Type B pancreatic cell (in vitro differentiated cells): ENCODE data around the gene KPNA5. TPM values are rescaled to one million over a fixed set of nuclear protein-coding genes. Genes with fewer than 3 reads are reported as not detected.

Experiments
- DNase-seq: peaks from one replicate; pipeline ENCODE4 v3.0.0; 2021; ENCODE audit warnings: mixed read lengths; ENCODE audit not compliant: unreplicated experiment; ENCODE audit errors: extremely low spot score
- H3K27ac Mint-ChIP-seq: 2 replicates; pipeline ENCODE4 v1.8.0; 2021; ENCODE audit warnings: mild to moderate bottlenecking, mixed read lengths
- H3K27me3 Mint-ChIP-seq: 2 replicates; pipeline ENCODE4 v1.8.0; 2021; ENCODE audit warnings: mixed read lengths
- H3K36me3 Mint-ChIP-seq: 2 replicates; pipeline ENCODE4 v1.8.0; 2021; ENCODE audit warnings: mixed read lengths
- H3K4me1 Mint-ChIP-seq: one replicate; pipeline ENCODE4 v1.8.0; 2021; ENCODE audit warnings: mixed read lengths; ENCODE audit not compliant: unreplicated experiment
- H3K4me3 Mint-ChIP-seq: 2 replicates; pipeline ENCODE4 v1.8.0; 2021; ENCODE audit warnings: mild to moderate bottlenecking, mixed read lengths
- H3K9me3 Mint-ChIP-seq: 2 replicates; pipeline ENCODE4 v1.8.0; 2021; ENCODE audit warnings: mixed read lengths
- total RNA-seq: library from RNA; stranded (reverse); gene quantifications from 2 replicates; pipeline ENCODE4 v1.2.1, GENCODE V29; 2021; ENCODE audit warnings: low replicate concordance
- TF ChIP-seq, protein P1 (sequence below): fragments of 200-600 bp; sonication (generic); conservative IDR thresholded peaks from 2 replicates; pipeline ENCODE4 v1.5.0; 2021; ENCODE audit warnings: antibody characterized with exemption, mild to moderate bottlenecking

Gene KPNA5
- total RNA-seq, 1 donor from 2014 or later: 12.6 TPM

DNA sequence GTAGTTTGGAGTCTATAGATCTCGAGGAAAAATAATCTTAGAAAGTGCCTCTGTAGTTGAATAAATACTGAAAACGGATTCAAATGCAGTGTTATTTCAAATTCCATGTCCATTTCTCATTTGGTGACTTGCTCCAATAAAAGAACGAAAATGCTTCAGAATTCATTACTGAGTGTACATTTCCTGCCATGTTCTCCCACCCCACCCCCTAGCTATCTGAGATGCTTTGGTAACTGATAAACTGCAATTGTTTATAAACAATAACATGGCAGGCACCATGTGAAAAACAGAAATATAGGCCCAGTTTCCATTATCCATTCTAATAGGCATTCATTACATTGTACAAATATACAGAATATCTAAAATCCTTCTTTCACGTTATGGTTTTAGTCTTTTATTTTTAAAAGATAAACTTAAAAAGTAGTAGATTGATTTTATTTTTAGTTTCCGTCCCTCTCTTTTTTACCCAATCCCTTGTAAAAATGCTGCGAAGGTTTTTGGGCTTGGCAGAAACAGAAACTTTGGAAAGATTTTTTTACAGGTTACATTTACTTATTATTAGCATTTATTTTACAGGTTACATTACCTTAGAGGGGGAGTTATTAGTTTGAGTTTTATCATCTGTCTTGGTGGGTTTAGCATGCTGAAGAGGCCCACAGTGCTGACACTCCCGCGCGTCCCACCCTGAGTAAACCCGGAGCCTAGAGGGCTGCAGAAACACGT lies 83.1 kb downstream of the KPNA5 start:
- DNase-seq: no peak
- H3K36me3 Mint-ChIP-seq: no peaks in the 10 kb centered on the region
- peaks cover 64% of the 10 kb centered on the region for H3K27me3 Mint-ChIP-seq
- H3K4me1 Mint-ChIP-seq: peaks cover 18% of the 10 kb centered on the region
- peak overlapping the region; percentile 82 for H3K4me3 Mint-ChIP-seq
- H3K27ac Mint-ChIP-seq: no peak overlapping the region
- TF ChIP-seq, protein P1, sequence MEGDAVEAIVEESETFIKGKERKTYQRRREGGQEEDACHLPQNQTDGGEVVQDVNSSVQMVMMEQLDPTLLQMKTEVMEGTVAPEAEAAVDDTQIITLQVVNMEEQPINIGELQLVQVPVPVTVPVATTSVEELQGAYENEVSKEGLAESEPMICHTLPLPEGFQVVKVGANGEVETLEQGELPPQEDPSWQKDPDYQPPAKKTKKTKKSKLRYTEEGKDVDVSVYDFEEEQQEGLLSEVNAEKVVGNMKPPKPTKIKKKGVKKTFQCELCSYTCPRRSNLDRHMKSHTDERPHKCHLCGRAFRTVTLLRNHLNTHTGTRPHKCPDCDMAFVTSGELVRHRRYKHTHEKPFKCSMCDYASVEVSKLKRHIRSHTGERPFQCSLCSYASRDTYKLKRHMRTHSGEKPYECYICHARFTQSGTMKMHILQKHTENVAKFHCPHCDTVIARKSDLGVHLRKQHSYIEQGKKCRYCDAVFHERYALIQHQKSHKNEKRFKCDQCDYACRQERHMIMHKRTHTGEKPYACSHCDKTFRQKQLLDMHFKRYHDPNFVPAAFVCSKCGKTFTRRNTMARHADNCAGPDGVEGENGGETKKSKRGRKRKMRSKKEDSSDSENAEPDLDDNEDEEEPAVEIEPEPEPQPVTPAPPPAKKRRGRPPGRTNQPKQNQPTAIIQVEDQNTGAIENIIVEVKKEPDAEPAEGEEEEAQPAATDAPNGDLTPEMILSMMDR: no peak
- no peaks in the 10 kb centered on the region for H3K9me3 Mint-ChIP-seq

DNA sequence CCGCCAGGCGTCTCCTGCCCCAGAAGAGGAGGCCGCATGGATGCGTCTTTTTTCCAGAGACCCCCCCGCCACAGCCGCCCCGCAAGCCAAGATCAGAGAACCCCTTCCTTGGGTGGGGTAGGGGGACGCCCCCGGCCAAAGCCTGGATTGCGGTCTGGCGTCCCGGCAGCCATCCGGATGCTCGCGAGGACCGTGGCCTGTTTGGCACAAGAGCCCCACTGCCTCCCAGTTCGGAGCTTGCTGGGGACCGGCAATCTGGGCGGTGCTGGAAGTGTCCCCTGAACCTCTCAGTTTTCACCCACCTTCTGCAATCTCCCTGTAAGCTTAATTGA lies 83.6 kb downstream of the KPNA5 start:
- no peak for DNase-seq
- H3K4me3 Mint-ChIP-seq: peak overlapping the region; percentile 82
- H3K4me1 Mint-ChIP-seq: peaks cover 19% of the 10 kb centered on the region
- H3K36me3 Mint-ChIP-seq: no peaks in the 10 kb centered on the region
- TF ChIP-seq, protein P1: no peak
- H3K27me3 Mint-ChIP-seq: peaks cover 63% of the 10 kb centered on the region
- no peak overlapping the region for H3K27ac Mint-ChIP-seq
- no peaks in the 10 kb centered on the region for H3K9me3 Mint-ChIP-seq

DNA sequence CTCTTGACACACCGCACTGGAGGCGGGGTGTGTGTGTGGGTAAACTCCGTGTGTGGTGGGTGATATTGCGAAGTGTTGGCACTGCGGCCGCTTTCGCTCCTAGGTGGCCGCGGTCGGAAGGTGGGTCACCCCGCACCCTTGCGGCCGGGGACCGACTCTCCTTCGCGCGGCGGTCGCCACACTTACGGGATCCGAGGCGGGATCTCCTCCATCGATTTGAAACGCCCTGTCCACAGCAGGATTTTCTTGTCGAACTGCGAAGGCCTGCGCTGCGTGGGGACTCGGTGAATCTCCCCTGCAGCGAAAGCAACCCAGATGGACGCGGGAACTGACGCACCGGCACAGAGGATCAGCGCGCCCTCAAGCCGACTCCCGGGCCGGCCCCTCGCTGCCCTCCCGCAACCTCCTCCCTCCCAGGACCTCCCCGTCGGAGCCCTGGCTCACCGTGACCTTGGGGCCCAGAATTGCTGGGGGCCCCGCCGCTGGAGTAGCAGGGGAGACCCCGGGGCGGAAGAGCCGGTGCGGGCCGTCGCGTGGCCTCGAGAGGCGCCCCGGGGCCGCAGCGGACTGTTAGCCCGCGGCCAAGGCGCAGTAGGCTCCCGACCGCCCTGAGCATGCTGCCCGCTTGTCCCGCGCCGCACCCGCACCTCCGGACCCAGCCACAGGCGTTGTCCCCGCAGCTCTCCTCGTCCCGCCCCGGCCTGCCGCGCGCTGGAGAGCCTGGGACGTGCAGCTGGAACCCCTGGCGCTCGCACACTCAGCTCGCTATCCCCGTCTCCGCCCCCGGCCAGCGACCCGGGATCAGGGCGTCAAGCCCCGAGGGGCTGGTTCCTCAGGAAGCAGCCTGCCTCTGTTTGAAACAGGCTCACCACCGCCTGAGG lies 84.2 kb downstream of the KPNA5 start, which contains the start of gene FAM162B:
FAM162B (minus strand) TSS at position 759 of the 881 bp plus-strand sequence; CDS start at position 616, 143 bp downstream.
- Mint-ChIP-seq H3K27ac (peak within 1 kb of the TSS; percentile 29), H3K4me3 (peak within 1 kb of the TSS; percentile 91), H3K36me3 (no peaks in the 10 kb centered on the region), H3K9me3 (no peaks in the 10 kb centered on the region), H3K4me1 (peaks cover 19% of the 10 kb centered on the region), H3K27me3 (peaks cover 61% of the 10 kb centered on the region)
- DNase-seq: peak; percentile 72
- TF ChIP-seq, protein P1: no peak

DNA sequence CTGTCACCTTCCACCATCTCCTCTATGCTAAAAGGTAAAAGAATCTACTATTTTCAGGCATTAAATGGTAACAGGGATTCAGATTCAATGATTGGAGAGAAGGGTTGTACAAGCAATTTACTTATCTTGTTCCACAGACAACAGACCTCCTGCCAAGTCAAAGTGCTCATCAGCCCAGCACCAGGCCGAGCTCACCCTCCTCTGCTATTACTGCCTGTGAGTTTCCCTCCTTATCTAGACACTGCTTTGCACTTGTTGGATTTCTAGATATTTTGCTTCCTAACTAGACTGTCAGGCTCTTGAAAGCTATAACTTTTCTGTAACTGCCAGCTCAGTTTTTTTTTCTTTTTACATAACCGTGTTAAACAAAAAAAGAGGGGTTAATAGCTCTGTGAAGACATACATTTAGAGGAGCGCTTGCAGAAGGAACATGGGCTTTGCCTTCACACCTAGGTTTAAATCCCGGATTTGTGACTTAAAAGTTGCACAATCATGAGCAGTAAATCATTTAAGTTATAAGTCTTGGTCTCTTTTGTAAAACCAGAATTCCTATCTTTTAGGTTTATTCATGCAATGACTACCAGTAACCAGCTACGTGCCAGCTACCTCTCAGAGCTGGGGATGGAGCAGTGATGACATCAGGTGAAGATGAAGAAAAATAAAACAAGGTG lies 85.6 kb downstream of the KPNA5 start:
- Mint-ChIP-seq H3K9me3 (no peaks in the 10 kb centered on the region), H3K4me1 (peaks cover 19% of the 10 kb centered on the region), H3K36me3 (no peaks in the 10 kb centered on the region), H3K27ac (no peak overlapping the region), H3K4me3 (peak overlapping the region; percentile 91), H3K27me3 (peaks cover 56% of the 10 kb centered on the region)
- DNase-seq: no peak
- TF ChIP-seq, protein P1: no peak

DNA sequence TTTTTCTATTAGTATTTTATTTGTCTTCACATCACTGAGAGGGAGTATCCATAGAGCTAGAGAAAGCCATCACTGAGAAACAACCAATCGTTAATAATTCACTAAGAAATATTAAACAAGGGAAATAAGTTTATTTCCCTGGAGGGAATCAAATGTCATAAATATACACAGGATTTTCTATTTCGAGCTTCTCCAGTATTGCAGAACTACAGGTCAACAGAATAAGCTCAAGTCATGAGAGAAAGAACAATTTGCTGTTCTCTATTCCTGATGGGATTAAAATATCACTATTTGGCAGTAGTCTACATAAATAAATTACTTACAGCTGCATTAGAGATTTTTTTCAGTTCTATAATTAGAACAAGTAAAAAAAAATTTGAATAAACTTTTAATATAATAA lies 86.7 kb downstream of the KPNA5 start:
- no peak overlapping the region for H3K4me3 Mint-ChIP-seq
- H3K27me3 Mint-ChIP-seq: peaks cover 55% of the 10 kb centered on the region
- DNase-seq: no peak
- no peaks in the 10 kb centered on the region for H3K36me3 Mint-ChIP-seq
- H3K27ac Mint-ChIP-seq: no peak overlapping the region
- H3K4me1 Mint-ChIP-seq: peaks cover 19% of the 10 kb centered on the region
- TF ChIP-seq, protein P1: no peak
- H3K9me3 Mint-ChIP-seq: no peaks in the 10 kb centered on the region
